ENCODE results near the gene CD44.

GRCh38 chr11:35097814-35098455 is 41.0 kb upstream of the CD44 start:
- no peak for TF ChIP-seq EZH2 (IDR thresholded peaks at IDR 0.05; ENCODE audit: borderline replicate concordance, low read length)
- TF ChIP-seq, protein P1, sequence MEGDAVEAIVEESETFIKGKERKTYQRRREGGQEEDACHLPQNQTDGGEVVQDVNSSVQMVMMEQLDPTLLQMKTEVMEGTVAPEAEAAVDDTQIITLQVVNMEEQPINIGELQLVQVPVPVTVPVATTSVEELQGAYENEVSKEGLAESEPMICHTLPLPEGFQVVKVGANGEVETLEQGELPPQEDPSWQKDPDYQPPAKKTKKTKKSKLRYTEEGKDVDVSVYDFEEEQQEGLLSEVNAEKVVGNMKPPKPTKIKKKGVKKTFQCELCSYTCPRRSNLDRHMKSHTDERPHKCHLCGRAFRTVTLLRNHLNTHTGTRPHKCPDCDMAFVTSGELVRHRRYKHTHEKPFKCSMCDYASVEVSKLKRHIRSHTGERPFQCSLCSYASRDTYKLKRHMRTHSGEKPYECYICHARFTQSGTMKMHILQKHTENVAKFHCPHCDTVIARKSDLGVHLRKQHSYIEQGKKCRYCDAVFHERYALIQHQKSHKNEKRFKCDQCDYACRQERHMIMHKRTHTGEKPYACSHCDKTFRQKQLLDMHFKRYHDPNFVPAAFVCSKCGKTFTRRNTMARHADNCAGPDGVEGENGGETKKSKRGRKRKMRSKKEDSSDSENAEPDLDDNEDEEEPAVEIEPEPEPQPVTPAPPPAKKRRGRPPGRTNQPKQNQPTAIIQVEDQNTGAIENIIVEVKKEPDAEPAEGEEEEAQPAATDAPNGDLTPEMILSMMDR (conservative IDR thresholded peaks at IDR 0.05 in 1 of 2, IDR thresholded peaks at IDR 0.05 in 1 of 2; ENCODE audit: extremely low read depth in 1 of 2, insufficient read depth in 1 of 2, low read depth in 1 of 2, low read length in 2 of 2), result no peak
